Activated gamma-delta T cell treated with Interleukin-2 at 50 U/mL for 16 hours (primary cell): Measurements from ENCODE around the gene PLPPR1.
"Not testable (repeated sequence)": the region's sequence is repeated elsewhere in the genome, so short reads cannot be mapped to it uniquely, and the experiment has no call there.

Experiments used
- DNase-seq: peaks from one replicate; pipeline ENCODE4 v3.0.0-alpha.2; 2020

The PLPPR1 gene

GRCh38 chr9:101050650-101051049 is 22.1 kb downstream of the PLPPR1 start:
- no peak for DNase-seq

GRCh38 chr9:101054657-101055056 is 26.1 kb downstream of the PLPPR1 start:
- no peak for DNase-seq

- DNase-seq, result no peak
These were observed 27.0 kb downstream of the PLPPR1 start for GRCh38 chr9:101055516-101055915.

DNA sequence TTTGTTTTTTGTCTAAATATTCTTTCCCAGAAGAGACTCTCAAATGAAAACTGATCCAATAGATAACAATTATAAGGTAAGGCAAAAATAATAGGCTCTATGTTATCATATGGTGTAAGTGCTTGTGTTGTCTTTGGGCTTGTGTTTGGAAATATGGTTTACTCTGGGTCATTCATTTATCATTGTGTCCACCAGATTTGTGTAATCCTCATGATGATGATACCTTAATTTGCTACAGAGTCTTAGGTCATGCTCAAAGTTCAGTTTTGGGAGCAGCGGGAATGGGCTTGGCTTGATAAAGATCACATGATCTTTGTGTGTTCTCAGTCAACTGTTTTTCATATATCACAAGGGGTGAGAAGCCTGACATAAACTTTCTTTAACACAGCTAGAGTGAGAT is 34.2 kb downstream of the PLPPR1 start:
- DNase-seq, result no peak

GRCh38 chr9:101063192-101063591 is 34.7 kb downstream of the PLPPR1 start:
- DNase-seq, result no peak

DNA sequence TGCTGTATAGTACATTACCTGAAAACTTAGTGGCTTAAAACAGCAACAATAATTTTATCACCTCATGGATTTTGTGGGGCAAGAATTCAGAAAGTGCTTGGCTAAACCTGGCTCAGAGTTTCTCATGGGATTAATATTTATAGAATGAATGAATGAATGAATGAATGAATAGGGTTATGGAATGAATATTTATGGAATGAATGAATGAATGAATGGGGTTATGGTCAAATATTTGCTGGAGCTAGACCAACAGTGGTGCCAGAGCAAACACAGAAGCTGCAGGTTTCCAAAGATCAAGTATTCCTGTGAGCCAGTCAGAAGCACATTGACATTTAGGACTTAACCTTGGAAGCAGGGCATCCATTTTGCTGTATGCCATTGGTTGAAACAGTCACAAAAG is 35.7 kb downstream of the PLPPR1 start:
- DNase-seq, result no peak

- DNase-seq, result no peak
These were observed 37.4 kb downstream of the PLPPR1 start for GRCh38 chr9:101065930-101066329.

DNA sequence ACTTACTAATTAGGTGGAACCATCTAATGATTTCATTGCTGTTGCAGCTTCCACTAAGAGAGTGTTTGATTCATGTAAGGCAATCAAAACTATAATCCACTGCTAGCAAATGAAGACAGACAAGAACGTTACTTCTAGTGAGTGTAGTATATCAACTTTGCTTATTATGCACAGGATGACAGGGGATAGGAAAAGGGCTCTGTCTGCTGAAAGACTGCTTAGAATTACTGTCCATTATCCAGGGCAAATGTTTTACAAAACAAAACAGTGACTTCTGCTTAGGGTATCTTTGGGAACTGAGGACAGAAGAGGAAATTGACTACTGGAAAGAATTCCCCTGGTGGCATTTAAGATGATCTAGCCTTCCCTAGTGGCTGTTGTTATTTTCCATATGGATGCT is 40.2 kb downstream of the PLPPR1 start:
- no peak for DNase-seq

DNA sequence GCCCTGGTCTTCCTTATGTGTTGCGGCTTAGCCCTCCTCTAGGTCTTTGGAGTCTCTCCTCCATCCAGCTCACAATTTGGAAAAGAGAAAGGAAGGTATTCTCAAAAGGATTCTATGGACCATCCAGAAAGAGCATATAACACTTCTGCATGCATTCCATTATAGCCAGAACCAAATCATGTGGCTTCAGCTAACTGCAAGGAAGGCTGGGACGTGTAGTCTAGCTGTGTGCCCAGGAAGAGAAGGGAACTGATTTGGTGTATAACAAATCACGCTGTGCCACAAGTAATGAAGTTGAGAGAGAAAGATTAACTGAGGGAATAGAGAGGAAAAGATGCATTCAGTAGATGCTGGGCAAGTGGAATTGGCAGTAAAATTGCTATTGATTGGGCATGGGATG is 43.7 kb downstream of the PLPPR1 start:
- no peak for DNase-seq

DNA sequence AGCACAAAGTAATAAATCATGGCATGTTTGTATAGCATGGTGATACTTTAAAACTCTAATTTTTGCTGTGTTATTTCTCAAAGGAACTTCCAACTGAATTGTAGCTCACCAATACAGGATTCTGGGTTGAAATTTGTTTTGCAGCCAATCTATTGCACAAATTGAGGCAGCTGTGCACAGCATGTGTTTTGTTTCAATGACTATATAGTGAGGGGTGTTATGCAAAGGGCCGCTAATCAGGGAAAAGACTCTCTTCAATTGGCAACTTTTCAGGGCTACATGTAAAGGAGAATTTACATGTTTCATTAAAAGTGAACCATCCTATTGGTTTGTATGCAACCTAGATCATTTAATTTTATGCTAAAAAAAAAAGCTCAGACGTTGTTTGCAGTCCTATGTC is 44.6 kb downstream of the PLPPR1 start:
- no peak for DNase-seq

- DNase-seq, result no peak
These were observed 53.1 kb downstream of the PLPPR1 start for GRCh38 chr9:101081641-101082040.

- no peak for DNase-seq
These were observed 55.1 kb downstream of the PLPPR1 start for GRCh38 chr9:101083448-101084202.

DNA sequence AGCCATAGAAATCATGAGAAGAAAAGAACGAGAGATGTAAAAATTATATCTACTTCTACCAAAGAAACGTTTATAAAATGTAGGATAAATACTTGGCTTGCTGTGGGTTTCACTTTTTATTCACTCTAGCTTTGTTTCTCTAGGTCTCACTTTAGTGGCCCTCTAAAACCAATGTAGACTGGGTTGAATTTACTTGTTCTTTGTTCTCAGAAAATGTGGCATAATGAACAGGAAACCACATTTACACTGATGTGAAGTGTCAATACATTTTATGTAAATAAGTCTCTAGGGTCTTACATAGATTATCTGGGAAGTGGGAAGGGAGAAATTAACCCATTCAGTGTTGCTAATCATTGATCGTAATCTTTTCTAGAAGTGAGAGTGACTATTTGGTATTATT is 58.9 kb downstream of the PLPPR1 start:
- DNase-seq, result no peak

GRCh38 chr9:101092922-101093321 is 64.4 kb downstream of the PLPPR1 start:
- DNase-seq, result no peak

GRCh38 chr9:101093620-101094019 is 65.1 kb downstream of the PLPPR1 start:
- DNase-seq, result no peak

DNA sequence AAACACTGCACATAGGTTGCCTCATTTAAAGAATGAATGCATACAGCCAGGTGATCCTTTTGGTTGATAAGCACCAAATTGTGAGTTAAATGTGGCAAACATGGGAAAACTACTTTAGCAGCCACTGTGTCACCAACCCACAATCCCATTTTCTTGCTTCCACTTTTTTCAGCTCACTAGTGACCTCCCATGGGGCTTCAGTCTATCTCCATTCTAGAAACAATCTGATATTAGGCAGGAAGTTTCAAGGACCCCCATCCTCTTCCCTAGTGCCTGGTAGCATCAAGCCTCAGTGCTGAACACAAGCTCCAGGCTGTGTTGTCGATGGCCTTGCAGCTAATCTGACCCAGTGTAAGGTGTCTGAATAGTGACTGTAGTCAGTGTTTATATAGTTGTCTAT is 66.2 kb downstream of the PLPPR1 start:
- DNase-seq, result no peak

- DNase-seq, result no peak
These were observed 68.7 kb downstream of the PLPPR1 start for GRCh38 chr9:101097210-101097609.

GRCh38 chr9:101098392-101098791 is 69.9 kb downstream of the PLPPR1 start:
- DNase-seq, result no peak

GRCh38 chr9:101114317-101114716 is 85.8 kb downstream of the PLPPR1 start:
- DNase-seq, result no peak

GRCh38 chr9:101115102-101115501 is 86.6 kb downstream of the PLPPR1 start:
- no peak for DNase-seq

DNA sequence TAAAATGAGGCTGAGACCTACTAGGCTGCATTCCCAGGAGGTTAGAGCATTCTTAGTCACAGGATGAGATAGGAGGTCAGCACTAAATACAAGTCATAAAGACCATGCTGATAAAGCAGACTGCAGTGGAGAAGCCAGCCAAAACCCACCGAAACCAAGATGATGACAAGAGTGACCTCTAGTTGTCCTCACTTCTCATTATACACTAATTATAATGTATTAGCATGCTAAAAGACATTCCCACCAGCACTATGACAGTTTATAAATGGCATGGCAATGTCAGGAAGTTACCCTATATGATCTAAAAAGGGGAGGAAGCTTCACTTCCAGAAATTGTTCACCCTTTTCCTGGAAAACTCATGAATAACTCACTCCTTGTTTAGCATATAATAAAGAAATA is 88.6 kb downstream of the PLPPR1 start:
- DNase-seq, result no peak

DNA sequence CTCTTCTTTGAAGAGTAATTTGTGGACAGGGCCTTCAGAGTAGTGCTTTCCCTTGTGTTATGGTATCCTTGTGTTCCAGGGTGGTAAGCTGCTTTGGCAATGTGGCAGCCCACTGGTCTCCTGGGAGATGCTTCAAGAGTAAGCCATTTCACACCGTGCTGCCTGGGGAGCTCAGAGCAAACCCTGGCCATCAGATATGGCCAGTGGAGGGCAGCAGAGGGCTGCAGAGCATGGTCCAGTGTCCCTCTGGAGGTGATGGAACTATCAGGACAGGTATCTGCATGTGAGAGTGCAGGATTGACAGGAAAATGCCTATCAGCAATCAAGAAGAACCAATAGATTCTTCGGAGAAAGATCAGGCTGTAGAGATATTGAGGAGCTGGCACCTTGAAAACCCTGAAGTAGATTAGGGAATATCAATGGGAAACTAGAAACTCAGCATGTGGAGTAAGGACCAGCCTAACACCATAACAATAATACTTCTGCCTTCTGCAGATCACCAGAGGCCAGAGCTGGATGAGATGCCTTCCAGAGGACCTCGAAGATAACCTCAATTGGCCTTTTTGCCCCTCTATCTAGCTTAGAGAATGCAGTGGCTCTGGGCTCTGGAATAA is 90.8 kb downstream of the PLPPR1 start:
- DNase-seq, result no peak

DNA sequence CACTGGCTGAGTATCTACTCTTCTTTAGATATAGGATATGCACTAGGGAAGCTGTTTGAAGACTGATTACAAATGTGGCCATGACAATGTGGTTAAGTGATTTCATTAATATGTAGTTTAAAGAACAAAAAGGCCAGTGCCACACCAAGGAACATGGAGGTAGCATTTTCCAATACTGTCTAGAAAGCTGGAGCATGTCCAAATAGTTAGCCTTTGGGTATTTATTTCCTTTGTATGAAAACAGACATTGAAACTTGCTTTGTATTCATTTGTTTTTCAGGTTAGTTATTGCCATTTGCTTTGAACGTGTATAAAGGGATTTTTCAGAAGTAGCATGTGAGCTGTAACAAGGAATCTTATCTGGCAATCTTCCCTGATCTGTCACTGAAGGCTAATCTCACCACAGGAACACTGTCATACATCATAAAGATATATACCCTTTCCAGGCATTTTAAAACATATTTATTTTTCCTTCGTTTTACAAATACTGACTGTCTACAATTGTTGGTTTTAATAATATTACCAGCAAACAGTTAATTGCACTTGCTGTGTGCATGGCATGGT is 93.4 kb downstream of the PLPPR1 start:
- DNase-seq, result no peak

GRCh38 chr9:101126556-101126955 is 98.0 kb downstream of the PLPPR1 start:
- DNase-seq, result no peak

- DNase-seq, result not testable (repeated sequence)
These were observed 98.8 kb downstream of the PLPPR1 start for GRCh38 chr9:101127369-101127768.
